NCI-H1417 treated with DMSO at 0.1 percent for 48 hours (cell line): ENCODE results near the gene TELO2.

Experiments
- DNase-seq: peaks from one replicate; lab custom pipeline; 2025; lab: John Stamatoyannopoulos, UW

TELO2 gene

GRCh38 chr16:1536601-1537000 is 43.4 kb downstream of the TELO2 start:
- DNase-seq: no peak

- no peak for DNase-seq
These were observed 44.0 kb downstream of the TELO2 start for GRCh38 chr16:1537138-1537577.

DNA sequence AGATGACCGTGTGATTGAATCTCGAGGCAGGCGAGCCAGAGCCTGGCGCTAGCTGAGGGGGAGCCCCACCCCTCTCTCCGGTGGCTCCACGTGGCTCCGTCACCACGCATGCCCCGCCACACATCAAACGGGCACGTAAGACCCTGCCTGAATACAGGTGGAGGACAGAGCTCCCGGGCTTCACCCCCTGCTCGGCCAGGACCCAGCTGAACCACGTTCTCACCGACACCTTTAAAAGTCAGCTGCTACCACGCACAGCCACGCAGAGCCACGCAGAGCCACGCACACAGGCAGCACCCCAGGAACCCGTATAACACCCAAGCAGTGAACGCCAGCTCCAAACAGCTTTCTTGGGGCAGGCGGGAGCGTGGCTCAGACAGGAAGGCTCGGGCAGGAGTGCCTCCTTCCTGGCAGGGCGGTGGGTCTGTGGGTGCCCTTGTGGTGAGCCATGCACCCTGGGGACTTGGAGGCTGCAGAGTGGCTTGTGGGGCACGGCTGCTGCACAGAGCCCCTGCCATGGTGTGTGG is 44.7 kb downstream of the TELO2 start:
- DNase-seq: no peak

DNA sequence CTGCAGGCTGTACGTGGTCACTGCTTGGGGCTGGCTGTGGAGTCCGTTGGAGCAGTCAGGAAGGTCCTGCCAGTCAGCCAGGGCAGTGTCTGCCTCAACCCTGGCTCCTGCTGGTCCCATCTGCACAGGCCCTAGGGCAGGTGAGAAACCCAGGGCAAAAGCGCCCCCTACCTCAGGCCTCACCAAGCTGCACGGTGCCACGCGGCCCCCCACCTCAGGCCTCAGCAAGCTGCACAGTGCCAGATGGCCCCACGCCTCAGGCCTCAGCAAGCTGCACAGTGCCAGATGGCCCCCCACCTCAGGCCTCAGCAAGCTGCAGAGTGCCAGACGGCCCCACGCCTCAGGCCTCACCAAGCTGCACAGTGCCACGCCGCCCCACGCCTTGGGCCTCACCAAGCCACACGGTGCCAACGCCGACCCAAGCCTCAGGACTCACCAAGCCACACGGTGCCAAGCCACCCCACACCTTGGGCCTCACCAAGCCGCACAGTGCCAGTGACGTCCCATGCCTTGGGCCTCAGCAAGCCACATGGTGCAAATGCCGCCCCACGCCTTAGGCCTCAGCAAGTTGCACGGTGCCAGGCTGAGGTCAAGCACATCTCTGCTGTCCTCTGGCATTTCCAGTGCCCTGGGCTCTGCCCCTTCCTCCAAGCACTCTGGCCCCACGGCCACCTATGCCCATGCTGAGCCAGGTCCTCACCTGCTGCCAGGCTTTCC is 45.8 kb downstream of the TELO2 start:
- no peak for DNase-seq

GRCh38 chr16:1539720-1540555 is 46.8 kb downstream of the TELO2 start:
- DNase-seq: no peak

GRCh38 chr16:1540556-1540855 is 47.3 kb downstream of the TELO2 start:
- no peak for DNase-seq

DNA sequence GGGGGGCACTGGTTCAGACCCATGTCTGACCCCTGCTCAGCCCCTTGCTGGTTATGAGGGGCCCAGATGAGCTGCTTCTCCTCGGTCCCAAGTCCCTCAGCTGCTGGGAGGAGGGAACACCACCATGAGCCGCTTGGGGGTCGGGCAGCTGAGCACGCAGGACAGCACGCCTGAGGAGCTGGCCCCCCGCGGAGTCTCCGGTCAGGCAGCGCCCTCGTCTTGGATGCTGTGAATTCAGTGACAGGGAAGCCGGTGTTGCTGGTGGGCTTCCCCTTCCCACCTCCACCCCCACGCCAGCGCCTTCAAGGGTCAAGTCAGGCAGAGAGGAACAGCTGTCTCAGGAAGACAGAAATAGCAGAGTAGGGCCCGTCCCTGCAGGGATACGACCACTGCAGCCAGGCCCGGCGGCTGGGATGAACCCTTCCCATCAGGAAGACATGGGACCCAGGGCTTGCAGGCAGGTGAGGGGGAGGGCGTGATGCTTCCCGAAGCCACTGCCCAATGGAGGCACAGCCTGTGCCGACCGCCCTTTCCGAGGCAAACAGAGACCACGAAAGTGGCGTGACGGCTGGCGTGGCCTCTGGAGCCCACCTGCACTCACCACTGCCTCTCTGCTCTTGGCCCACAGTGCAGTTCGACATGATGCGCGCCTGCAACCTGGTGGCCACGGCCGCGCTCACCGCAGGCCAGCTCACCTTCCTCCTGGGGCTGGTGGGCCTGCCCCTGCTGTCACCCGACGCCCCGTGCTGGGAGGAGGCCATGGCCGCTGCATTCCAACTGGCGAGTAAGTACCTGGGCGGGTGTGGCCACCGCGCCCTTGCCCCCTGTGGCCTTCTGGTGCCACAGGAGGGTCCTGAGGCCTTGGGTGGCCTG is 48.4 kb downstream of the TELO2 start:
- no peak for DNase-seq

GRCh38 chr16:1542166-1542500 is 49.0 kb downstream of the TELO2 start:
- DNase-seq: no peak

GRCh38 chr16:1542533-1542932 is 49.4 kb downstream of the TELO2 start:
- no peak for DNase-seq

DNA sequence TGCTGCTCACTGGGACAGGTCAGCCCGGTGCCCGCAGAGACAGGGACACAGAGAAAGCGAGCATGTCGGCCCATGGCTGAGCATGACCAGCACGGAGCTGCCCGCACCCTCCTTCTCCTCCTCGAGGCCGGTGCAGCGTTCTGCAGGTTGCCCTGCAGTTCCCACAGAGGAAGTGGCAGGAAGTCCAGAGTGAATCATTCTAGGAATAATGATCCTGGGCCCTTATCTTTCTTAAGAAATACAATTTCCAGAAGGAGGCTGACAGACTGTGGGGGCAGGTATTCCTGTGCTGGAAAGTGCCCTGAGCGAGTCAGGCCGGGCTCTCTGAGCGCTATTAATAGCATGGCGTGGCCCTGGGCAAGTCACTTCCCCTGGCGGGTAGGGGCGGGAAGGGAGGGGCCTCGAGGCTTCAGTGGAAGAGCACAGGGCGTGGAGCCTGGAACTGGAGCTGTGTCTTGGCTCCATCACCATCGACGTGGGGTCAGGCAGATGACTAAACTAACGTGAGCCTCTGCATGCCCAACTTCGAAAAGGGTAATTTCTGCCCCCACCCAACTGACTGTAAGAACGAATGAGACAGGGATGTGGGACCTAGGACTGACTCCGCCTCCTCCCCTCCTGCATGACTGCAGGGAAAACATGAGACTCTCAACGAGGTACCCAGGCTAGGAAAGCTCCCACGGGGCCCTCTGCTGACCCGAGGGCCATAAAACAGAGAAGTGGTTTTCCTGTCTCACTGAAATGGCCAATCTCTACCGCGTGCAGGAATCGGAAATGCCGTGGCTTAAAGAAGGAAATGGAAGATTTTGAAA is 50.1 kb downstream of the TELO2 start:
- DNase-seq: no peak

DNA sequence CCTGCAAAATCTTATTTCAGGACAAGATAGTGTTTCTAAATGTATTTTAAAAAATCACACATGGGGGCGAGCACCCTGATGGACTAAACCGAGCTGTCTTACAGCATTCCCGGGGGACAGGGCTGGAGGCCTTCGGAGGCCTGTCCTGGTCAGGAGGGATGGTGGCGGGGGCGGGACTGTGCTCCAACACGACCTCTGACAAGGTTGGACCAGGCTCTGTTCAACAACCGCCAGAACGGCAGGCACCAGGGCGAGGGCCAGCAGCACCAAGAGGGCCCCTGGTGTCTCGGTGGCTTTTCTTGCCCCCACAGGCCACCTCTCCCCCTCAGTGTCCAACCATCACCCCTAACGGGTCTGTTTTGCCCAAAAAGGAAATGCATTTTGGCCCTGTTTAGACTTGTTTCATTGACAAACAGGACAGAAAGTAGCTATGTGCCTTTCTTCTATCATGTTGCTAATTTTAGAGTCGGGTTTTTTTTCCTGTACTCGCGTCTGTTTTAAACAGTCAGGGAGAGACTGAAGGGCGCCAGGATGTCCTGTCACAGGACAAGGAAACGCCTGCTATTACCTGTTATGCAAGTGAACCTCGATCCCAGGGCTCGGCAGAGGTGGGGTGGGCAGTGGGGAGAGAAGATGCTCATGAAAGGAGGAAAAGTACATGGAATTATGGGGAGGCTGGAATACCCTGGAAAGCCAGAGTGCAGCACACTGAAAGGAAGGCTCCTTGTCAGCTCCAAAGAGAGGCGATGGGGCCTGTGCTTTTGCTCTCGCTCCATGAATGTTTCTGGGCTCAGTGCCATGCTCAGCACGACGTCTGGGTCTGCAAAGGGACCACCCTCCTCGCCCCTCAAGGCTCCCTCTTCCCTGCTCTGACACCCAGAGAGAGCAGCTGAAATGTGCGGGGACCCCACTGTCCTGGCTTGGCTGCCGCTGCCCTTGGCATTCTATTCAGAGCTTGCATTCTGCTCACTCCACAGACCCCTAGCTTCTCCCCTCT is 52.2 kb downstream of the TELO2 start:
- no peak for DNase-seq

- DNase-seq: no peak
These were observed 53.3 kb downstream of the TELO2 start for GRCh38 chr16:1546430-1546829.

GRCh38 chr16:1548233-1548632 is 55.1 kb downstream of the TELO2 start:
- DNase-seq: no peak

DNA sequence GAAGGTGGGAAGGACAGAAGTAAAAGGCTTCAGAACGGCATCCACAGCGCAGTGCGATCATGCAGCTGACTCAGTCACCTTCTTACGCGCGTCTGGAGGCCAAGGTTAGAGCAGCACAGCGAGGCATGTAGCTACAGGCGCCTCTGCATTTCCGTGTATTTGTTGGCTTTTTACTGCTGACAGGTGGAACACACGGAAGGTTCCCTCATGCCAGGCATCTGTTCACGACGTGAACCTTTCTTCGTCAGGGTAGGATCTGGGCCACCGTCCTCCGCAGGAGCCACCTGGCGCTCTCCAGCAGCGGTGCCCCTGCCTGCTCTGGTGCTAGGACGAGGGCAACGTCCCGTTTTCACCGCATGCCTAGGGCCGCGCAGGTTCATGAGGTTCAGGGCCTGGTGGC is 55.6 kb downstream of the TELO2 start:
- no peak for DNase-seq

DNA sequence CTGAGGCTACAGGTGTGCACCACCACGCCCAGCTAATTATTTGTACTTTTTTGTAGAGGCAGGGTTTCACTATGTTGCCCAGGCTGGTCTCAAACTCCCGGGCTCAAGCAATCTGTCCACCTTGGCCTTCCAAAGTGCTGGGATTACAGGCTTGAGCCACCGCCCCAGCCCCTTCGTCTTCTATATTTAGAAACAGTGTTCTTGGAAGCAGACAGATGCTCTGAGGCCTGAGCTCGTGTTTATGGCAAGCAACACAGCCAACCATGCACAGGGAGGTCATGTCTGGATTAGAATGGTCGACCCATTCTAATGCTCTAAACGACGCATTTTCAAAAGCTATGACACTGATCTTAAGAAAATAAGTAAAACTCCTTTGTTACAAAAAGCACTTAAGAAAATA is 56.9 kb downstream of the TELO2 start:
- DNase-seq: no peak

DNA sequence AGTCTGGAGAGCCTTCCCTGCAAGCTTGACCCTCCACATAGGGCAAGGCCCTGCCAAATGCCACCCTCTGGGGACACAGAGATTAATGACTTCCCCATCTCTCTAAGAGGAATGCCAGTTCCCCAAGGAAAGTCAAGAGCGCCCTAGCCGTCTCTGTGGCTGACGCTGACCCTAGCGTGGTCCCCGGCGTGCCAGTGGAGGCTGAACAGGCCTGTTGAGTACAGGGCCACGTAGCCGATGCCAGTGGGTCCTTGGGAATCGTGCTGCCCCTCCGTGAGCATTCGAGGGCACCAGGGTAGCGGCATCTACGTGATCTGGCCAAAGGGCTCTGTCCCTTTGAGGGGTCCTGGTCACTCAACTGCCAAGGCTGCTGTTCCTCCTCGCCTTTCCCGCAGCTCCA is 57.5 kb downstream of the TELO2 start:
- no peak for DNase-seq

GRCh38 chr16:1551166-1551565 is 58.0 kb downstream of the TELO2 start:
- no peak for DNase-seq

- DNase-seq: no peak
These were observed 59.0 kb downstream of the TELO2 start for GRCh38 chr16:1552129-1552528.

DNA sequence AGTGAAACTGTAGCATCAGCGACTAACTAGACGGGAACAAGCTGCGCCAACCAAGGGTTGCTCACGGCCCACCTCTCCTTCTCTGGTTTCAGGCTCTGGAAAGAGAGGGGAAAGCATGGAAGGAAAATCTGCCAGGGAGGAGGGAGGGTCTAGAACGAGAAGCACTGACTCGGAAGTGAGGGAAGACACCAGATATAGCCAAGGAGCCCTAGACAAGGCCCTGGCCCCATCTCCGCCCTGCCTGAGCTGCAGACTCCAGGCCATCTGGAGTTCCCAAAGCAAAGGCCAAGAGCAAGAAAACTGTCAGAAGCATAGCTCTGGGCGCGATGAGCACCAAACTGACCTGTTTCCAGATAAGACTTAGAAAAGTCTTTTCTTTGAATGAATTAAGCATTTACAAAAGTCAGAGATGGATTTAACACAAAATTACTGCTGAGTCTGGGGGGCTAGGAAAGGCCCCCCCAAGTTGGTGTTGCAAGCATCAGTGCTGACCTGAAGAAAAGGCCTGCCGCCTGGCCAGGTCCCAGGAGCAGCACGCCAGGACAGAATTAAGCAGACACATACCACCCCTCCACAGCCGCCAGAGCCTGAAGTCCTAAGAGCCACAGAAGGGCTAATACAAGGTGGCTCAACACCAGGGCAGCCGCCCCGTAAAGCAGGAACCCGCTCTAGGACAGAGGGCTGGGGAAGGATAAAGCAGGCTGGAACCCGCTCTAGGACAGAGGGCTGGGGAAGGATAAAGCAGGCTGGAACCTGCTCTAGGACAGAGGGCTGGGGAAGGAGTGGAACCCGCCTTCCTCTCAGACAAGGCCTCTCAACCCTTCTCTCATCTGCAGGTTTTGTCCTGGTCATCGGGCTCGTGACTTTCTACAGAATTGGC is 61.0 kb downstream of the TELO2 start:
- DNase-seq: no peak
